ENCODE data around the gene PRM1.
A peak's percentile ranks its signal among the peaks of the same experiment; 100 is the strongest.

The PRM1 gene

DNA sequence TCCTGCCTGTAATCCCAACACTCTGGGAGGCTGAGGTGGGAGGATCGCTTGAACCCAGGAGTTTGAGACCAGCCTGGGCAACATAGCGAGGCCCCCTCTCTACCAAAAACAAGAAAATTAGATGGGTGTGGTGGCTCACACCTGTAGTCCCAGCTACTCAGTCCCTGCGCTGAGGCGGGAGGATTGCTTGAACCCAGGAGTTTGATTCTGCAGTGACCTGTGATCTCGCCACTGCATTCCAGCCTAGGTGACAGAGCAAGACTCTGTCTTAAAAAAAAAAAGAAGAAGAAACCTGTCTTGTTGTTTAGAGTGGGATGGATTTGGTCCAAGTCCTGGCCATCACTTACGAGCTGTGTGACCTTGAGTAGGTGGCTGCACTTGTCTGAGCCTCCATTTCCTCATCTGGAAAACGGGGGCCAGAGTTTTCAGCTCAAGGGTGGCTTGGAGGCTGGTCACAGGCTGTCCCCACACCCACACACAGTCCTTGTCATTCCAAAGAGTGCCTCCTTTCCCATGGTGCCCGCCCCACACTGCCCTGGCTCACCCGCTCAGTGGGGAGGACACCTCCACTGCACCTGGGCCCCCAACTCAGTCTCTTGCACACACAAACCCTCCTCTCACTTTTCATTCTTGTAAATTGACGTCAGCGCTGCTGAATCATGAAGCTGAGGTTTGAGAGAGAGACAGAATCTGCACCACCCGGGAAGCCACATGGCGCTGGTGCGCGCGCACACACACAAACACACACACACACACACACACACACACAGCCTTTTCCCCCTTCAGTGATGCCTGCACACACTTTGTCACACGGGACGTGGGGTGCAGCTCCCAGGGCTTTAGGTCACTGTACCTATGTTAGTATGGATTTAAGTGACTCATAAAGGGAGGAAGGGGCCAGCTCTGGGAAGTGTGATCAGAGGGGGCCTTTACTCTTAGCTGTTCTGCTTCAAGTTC, 29.3 kb downstream of the PRM1 start:
- DNase-seq = no peak

DNA sequence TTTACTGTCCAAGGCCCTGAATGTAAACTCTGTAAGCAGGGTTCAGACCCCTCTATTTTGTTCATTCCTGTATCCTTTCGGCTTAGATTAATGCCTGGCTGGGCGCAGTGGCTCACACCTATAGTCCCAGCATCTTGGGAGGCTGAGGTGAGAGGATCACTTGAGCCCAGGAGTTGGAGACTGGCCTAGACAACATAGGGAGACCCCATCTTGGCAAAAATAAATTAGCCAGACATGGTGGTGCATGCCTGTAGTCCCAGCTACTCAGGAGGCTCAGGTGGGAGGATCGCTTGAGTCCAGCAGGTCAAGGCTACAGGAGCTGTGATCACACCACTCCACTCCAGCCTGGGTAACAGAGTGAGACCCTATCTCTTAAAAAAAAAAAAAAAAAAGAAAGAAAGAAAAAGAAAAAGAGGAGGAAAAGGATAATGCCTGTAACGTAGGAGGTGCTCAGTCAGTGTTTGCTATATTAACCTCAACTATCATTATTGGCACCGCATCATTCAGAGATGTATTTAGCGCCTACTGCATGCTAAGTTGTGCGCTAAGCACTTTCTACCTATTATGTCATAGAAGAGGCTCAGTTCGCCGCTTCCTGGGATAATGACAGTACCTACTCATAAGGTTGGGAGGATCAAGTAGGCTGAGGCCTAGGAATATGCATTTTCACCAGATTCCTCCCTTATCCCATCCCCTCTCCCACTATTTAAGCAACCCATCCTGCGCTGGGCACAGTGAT, 30.2 kb downstream of the PRM1 start:
- DNase-seq = no peak

DNA sequence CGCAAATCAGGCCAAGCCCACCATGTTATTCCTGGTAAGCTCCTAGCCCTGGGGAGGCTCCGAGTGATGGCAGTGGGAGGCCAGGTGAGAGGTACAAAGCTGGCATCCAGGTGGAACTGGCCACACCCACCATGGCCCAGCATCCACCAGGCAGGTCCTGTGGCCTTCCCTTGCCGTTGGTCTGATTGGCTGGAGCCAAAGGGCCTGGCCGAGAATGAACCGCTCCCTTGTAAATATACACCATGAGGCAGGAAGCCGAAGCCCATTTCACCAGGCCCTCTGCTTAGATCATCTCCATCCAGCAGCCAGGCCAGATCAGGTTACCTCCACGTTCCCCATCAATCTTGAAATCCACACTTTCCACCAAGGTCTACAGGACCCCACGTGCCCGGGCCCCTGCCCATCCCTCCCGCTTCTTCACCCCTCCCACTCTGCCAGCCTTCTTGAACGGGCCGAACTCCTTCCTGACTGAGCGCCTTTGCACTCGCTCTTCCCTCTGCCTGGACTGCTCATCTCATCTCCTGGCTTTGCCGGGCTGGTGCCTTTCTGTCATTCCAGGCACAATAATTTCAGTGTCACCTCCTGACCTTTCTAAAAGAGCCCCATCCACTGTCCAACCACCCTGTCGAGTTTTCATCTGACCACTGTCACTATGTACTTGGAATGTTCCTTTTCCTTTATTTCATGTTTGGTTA, 30.9 kb downstream of the PRM1 start:
- DNase-seq = no peak

DNA sequence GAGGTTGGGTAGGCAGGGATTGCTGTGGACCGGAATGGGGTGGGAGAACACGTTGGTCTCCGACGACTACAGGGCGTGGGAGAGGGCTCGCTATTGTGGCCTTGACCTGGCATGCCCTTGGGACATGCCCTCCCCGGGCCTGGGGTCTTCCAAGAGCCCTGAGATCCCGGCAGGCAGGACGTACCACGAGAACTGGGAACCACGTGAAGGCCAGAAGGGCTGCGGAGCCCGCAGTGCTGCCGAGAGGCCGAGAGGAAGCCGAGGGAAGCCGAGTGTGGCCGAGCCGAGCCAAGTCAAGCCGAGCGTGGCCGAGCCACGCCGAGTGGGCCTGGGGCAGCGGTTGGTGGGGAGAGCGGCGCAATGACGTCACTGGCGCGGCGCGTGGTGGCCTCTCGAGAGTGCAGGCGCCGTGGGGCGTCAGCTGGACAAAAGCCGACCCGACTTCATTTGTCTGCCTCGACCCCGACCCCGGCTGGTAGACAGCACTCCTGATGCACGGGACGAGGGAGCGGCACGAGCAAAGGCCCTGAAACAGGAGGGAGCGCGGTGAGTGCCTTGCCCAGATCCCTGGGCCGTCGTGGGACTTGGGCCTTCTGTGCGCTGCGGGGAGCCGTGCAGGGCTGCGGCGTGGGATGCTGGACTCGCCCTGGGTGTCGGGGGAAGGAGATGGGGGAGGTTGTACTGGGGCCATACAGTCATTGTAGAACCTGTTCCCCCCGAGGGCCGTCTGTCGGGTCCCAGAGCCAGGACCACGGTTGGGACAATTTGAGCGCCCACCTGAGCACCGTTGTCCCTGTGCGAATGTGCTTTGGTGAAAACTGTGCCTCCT, 31.7 kb downstream of the PRM1 start:
- no peak for DNase-seq

DNA sequence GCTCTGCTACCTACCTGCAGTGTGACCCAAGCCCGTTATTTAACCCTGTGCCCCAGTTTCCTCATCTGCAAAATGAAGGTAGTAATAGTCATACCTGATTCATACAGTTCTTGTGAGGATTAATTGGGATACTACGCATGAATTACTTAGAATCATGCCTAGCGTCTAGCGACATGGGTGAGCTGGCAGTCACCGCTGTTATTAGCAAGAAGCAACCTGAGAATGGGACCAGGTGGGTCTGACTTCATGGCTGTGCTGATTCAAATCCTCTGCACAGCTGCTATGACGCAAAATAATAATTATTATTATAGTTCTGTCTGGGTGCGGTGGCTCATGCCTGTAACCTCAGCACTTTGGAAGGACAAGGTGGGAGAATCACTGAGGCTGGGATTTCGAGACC, 33.0 kb downstream of the PRM1 start:
- no peak for DNase-seq

DNA sequence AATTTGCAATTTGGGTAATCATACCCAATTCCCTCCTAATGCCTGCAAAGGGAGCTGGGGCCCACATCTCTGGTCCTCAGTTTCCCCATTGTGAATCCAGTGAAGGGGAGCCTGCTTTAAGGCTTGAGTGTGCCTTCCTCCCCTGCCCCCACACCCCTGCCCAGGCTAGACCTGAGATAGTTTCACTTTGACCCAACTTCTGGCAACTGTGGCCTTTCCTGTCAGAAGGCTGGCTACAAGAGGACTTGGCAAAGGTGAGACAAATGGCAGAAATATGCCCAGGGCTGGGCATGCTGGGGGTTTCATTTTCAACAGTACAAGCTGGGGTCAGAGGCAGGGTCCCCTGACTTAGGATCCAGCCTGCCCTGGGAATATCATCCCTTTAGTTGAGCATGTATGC, 35.1 kb downstream of the PRM1 start:
- no peak for DNase-seq

DNA sequence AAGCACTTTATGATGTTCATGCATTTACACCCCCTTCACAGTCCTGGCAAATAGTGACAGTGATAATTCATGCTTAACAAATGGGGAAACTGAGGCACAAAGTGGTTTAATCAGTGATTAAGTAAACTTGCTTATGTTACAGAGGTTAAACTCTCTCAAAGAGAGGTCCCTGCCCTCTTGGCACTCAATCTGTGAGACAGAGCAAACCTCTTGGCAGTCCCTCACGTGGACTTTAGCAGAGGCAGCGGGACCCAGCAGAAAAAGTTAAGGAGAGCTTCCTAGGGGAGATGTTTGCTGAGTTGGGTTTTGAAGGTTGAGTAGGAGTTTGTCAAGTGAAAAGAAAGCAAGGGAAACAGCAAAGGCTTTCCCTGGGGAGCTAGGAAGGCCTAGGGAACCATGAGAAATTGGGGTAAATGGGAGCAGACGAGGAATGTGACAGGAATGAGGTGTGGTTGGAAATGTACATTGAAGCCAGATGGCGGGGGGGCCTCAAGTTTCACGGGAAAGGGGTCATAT, 35.9 kb downstream of the PRM1 start:
- no peak for DNase-seq

DNA sequence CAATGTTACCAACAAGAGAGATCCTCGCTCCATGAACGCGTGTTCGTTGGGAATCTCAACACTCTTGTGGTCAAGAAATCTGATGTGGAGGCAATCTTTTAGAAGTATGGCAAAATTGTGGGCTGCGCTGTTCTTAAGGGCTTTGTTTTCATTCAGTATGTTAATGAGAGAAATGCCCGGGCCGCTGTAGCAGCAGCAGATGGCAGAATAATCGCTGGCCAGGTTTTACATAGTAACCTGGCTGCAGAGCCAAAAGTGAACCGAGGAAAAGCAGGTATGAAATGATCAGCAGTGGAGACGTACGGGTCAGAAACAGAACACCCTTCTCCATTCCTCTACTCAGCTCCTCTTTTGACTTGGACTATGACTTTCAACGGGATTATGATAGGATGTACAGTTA, 38.5 kb downstream of the PRM1 start:
- DNase-seq = no peak

DNA sequence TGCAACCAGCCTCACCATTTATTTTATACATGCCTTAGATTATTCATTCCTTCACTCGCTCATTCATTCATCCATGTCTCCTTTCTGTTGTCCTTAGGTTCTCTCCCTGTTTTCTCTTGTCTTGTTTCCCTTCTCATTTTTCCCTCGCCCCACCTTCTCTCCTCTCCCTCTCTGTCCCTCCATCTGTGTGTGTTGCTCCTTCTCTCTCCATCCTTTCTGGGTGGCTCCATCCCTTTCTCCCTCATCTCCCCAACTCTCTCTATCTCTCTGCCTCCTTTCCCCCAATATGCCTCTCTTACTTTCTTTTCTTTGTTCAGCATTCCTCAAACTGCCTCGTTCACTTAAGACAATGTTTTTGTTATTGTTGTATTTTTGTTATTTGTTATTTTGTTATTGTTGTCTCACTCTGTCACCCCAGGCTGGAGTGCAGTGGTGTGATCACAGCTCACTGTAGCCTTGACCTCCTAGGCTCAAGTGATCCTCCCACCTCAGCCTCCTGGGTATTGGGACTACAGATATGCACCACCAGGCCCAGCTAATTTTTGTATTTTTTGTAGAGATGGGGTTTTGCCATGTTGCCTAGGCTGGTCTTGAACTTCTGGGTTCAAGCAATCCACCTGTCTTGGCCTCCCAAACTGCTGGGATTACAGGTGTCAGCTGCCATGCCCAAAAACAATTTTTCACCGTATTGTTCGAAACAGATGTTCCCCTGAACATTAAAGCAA, 39.5 kb downstream of the PRM1 start:
- no peak for DNase-seq

DNA sequence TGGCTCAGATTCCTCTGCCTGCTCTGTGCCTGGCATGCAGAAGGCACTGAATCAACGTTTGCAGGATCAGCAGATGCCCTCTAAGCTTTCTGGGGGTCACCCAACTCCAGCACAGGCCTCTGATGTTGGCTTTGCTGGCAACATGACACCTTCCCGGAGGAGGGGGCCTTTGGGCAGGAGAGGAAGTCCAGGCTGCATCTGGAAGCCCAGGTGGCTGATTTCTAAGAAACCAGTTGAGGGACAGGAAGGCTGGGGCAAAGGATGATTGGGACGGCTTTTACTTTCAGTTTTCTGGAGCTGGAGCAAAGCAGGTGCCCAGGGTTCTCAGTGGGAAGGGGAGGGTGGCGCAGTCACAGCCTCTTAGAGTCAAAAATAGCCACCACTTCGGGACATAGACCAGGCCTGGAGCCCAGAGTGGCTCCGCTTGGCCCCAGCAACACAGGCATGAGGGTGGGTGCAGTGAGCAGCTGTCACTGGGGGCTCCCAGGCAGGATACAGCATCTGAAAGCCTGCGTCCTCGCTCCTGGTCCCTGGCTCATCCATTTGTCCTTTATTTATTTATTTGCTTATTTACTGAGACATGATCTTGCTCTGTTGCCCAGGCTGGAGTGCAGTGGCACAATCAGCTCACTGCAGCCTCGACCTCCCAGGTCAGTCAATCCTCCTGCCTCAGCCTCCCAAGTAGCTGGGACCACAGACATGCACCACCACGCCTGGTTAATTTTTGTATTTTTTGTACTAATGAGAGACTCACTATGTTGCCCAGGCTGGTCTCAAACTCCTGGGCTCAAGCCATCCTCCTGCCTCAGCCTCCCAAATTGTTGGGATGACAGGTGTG, 40.3 kb downstream of the PRM1 start:
- no peak for DNase-seq

DNA sequence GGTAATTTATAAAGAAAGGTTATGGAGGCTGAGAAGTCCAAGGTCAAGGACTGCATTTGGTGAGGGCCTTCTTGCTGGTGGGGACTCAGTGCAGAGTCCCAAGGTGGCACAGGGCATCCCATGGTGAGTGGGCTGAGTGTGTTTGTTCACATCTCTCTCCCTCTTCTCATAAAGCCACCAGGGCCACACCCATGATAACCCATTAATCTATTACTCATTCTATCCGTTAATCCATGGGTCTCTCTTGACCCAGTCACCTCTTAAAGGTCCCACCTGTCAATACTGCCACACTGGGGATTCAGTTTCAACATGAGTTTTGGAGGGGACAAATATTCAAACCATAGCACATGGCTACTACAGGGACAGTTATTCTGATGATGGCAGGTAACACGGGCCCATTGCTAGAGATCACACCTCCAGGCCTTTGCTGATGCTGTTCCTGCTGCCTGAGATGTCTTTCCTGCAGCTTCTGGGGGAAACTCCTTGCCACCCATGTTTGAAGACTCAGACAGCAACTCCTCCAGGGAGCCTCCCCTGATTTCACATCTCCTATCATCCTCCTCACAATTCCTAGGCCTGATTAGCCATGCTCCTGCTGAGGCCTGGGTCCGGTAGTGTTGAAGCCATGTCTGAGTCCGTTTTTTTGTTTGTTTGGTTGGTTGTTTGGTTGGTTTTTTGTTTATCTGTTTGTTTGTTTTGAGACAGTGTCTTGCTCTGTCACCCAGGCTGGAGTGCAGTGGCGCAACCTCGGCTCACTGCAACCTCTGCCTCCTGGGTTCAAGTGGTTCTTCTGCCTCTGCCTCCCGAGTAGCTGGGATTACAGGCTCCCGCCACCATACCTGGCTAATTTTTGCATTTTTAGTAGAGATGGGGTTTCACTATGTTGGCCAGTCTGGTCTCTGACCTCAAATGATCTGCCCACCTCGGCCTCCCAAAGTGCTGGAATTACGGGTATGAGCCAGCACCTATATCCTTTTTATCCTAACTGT, 41.2 kb downstream of the PRM1 start:
- no peak for DNase-seq

DNA sequence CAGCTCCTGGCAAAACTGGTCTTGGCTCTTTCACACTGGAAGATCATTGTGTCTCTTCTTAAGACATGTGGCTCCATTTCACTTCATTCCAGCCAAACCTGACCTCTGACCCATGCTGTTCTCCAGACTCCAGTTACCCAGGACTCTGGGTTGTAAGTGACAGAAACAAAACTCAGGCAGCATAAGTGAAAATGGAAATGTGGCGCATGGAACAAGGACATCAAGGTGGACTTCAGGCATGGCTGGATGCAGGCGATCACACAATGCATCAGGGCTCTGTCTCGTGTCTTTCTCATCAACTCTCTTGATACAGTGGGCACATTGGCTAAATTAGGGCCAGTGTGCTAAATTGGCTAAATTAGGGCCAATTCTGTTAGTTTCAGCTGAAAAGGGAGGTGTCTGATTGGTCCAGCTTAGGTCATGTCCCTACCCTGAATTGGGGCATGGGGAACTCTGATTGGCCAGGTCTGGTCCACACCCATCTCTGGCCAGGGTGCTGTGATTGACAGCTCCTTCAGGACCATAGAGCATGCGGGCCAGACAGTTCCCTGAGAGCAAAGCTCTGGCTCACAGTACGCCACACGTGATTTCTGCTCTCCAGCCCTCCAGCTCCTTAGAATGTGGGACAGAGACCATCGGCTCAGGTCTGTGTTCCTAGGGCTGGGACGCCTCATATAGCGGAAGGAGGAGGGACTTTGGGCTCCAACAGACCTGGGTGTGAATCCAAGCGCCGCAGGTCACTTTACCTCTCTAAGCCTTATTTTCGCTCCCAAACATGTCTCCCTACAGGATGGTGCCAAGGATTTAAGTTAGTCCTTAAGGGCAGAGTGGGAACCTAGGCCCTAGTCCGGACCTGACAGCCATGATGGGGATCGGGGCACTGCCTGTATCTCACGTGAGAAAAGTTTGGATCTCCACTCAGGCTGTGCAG, 42.6 kb downstream of the PRM1 start:
- DNase-seq = no peak

DNA sequence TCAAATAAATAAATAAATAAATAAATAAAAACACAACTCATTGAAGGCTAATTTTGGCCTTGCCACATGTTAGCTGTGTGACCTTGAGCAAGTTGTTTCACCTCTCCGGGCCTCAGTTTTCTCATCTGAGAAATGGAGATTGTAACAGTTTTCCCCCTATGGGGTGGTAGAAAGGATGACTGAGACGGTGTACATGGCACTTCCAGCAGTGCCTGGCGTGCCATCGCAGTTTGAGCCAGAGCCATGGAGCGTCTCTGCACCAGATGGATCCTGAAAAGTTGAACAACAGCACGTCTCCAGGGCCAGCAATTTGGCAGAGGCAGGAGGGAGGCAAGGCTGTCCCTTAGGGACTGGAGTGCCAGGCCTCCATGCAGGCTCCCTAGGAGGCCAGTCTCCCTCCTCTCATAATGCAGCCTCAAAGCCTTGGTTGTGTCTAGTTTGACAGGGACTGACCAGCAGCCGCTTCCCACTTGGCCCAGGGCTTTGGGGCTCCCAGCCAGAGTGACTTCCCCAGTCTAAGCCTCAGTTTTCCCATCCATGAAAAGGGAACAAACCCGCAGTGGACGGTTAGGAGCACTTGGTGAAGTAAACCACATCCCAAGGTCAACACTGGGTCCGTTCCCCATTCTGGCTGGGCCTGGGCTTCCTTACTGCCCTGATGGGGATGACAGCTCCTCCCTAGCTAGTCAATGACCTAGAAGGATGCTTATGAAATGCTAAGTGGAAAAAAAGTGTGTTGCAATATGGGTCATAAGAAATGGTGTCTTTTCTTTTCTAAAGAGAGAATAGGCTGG, 44.5 kb downstream of the PRM1 start:
- DNase-seq = no peak

DNA sequence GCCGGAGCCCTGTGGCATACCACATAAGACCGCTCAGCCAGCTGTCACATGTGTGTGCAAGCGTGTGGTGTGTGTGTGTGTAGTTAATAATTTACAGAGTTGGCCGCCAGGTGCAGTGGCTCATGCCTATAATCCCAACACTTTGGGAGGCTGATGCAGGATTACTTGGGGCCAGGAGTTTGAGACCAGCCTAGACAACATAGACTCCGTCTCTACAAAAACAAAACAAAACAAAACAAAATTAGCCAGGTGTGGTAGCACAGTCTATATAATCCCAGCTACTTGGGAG, 45.5 kb downstream of the PRM1 start:
- no peak for DNase-seq

DNA sequence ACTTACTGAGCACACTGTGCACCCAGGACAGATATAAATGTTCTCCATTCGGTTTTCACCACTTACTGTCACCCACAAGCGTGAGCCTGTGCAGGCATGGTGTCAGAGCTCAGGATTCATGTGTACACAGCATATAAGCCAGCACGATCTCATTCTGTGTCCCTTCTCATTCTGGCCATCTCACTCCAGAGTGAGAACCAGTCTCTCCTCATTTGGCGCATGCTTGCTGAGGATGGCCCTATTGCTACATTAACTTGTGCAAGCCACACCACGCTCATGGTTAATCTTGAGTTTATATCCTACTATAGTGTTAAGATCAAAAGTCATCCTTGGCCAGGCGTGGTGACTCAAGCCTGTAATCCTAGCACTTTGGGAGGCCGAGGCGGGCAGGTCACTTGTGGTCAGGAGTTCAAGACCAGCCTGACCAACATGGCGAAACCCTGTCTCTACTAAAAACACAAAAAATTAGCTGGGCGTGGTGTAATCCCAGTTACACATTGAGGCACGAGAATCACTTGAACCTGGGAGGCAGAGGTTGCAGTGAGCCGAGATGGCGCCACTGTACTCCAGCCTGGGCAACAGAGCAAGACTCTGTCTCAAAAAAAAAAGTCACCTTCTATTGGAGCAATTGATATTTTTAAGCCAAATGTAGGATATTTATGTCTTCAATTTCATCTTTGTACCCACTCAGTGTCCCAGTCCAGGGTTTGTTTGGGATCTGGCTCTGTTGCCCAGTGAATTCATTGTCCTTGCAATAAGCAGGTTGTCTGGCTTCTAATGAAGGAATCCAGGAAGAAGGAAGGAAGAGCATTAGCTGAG, 46.0 kb downstream of the PRM1 start:
- DNase-seq = no peak

DNA sequence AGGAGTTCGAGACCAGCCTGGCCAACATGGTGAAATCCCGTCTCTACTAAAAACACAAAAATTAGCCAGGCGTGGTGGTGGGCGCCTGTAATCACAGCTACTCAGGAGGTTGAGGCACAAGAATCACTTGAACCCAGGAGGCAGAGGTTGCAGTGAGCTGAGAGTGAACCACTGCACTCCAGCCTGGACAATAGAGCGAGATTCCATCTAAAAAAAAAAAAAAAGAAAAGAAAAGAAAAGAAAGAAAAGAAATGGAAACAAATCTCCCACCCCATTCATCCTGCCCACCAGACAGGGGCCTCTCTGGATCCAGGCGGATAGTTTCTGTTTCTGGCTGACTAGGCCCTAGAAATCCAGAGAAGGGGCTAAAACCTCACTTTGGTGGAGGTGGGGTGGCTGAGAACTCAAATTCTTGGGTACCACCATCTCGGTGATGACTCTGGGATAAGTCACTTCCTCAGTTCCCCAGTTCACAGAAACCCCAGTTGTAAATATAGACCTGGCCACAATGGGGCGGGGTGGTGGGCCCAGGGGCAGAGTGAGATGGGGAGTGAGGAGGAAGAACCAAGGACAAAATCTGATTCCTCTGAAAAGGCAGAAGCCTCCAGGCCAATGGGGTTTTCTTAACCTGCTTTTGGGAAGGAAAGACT, 47.3 kb downstream of the PRM1 start:
- DNase-seq = peak; percentile 53

All from hematopoietic multipotent progenitor cell treated with erythropoietin and hydrocortisone succinate and interleukin-3 and kit ligand, for 8 days (in vitro differentiated cells).